Measurements from ENCODE around the gene NCAPG. TPM values are rescaled to one million over a fixed set of nuclear protein-coding genes. Genes with fewer than 3 reads are reported as not detected.

NCAPG gene
- total and polyA plus RNA-seq, 8 donors, result 3.0 to 47.7 (median 23.5) TPM

DNA sequence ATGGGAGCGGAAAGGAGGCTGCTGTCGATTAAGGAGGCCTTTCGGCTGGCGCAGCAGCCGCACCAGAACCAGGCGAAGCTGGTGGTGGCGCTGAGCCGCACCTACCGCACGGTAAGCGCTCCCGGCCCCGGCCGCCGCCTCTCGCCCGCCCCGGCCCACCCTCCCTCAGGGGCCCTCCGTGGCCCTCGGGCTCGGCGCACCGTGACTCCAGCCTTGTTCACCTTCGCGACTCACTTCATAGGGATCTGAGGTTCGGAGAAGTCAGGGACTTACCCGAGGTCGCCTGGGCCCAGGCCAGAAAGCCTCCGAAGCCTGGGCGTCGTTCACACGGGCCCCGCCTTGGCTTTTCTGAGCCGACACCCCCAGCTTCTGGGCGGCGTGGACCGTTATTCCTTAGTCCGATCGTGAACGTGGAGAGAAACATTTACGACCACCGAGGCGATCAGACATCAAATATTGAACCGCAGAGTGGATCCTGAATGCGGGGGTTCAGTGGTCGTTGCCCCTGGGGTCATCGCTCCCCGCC is 362 bp downstream of the NCAPG start:
- peak overlapping the region; percentile 77 to 86 for H3K4me3 ChIP-seq
- peak; percentile 44 for ATAC-seq
- intact Hi-C loops (cut with DNase I), result no loop called here
- H3K36me3 ChIP-seq, result no peaks in the 10 kb centered on the region
- H3K9me3 ChIP-seq, result no peaks in the 10 kb centered on the region
- H3K4me1 ChIP-seq, result peaks cover 18 to 57% of the 10 kb centered on the region in 2 donors
- DNase-seq, result peak in 2 of 4 donors; percentile 37 to 47
- H3K27me3 ChIP-seq, result no peaks in the 10 kb centered on the region
- TF ChIP-seq, protein P1, sequence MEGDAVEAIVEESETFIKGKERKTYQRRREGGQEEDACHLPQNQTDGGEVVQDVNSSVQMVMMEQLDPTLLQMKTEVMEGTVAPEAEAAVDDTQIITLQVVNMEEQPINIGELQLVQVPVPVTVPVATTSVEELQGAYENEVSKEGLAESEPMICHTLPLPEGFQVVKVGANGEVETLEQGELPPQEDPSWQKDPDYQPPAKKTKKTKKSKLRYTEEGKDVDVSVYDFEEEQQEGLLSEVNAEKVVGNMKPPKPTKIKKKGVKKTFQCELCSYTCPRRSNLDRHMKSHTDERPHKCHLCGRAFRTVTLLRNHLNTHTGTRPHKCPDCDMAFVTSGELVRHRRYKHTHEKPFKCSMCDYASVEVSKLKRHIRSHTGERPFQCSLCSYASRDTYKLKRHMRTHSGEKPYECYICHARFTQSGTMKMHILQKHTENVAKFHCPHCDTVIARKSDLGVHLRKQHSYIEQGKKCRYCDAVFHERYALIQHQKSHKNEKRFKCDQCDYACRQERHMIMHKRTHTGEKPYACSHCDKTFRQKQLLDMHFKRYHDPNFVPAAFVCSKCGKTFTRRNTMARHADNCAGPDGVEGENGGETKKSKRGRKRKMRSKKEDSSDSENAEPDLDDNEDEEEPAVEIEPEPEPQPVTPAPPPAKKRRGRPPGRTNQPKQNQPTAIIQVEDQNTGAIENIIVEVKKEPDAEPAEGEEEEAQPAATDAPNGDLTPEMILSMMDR (IDR thresholded peaks at IDR 0.05), result no peak
- H3K27ac ChIP-seq, result peak overlapping the region in 1 of 2 donors; percentile 91

GRCh38 chr4:17812125-17812524 is 1.3 kb downstream of the NCAPG start:
- TF ChIP-seq, protein P1 (IDR thresholded peaks at IDR 0.05), result no peak
- no peaks in the 10 kb centered on the region for H3K36me3 ChIP-seq
- H3K27me3 ChIP-seq, result no peaks in the 10 kb centered on the region
- no peak for ATAC-seq
- H3K27ac ChIP-seq, result no peak overlapping the region
- no peak overlapping the region for H3K4me3 ChIP-seq
- H3K4me1 ChIP-seq, result peaks cover 18 to 49% of the 10 kb centered on the region in 2 donors
- intact Hi-C loops (cut with DNase I), result no loop called here
- DNase-seq, result no peak
- no peaks in the 10 kb centered on the region for H3K9me3 ChIP-seq

DNA sequence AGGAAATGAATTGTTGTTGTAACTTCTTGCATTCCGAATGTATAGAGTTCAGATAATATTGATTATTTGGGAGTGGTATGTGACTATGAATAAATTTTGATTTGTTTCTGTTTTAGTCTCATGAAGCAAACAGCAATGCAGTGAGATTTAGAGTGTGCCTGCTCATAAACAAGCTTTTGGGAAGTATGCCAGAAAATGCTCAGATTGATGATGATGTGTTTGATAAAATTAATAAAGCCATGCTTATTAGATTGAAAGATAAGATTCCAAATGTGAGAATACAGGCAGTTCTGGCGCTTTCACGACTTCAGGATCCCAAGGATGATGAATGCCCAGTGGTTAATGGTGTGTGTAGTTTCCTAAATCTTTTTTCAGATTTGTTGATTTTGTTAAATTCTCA is 2.0 kb downstream of the NCAPG start:
- Histone ChIP-seq H3K27me3 (no peaks in the 10 kb centered on the region), H3K36me3 (no peaks in the 10 kb centered on the region), H3K4me3 (no peak overlapping the region), H3K9me3 (no peaks in the 10 kb centered on the region), H3K27ac (no peak overlapping the region), H3K4me1 (peaks cover 14 to 43% of the 10 kb centered on the region in 2 donors)
- DNase-seq (no peak), ATAC-seq (no peak)
- TF ChIP-seq, protein P1 (IDR thresholded peaks at IDR 0.05), result no peak
- intact Hi-C loops (cut with DNase I), result no loop called here

DNA sequence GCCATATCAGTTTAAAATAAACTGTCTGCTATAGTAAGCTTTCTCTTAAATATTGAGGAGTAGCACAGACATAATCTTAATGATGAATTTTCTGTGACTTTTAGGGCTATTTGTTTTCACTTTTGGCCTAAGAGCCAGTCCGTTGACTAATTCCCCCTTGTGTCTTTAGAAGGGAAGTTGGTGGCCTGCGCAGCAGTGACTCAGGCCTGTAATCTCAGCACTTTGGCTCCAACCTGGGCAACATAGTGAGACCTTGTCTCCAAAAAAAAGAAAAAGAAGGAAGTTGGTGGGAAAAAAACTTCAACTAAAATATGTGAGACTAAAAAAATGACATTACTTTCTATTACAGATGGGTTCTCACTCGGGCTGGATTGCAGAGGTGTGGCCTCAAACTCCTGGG is 3.4 kb downstream of the NCAPG start:
- peaks cover 5 to 30% of the 10 kb centered on the region in 2 donors for H3K4me1 ChIP-seq
- DNase-seq, result no peak
- H3K36me3 ChIP-seq, result no peaks in the 10 kb centered on the region
- TF ChIP-seq, protein P1 (IDR thresholded peaks at IDR 0.05), result no peak
- intact Hi-C loops (cut with DNase I), result no loop called here
- no peak overlapping the region for H3K27ac ChIP-seq
- no peak for ATAC-seq
- no peaks in the 10 kb centered on the region for H3K27me3 ChIP-seq
- H3K4me3 ChIP-seq, result no peak overlapping the region
- no peaks in the 10 kb centered on the region for H3K9me3 ChIP-seq

- Histone ChIP-seq H3K4me1 (peaks cover 0 to 20% of the 10 kb centered on the region in 2 donors), H3K36me3 (no peaks in the 10 kb centered on the region), H3K27ac (no peak overlapping the region), H3K9me3 (no peaks in the 10 kb centered on the region), H3K27me3 (no peaks in the 10 kb centered on the region), H3K4me3 (no peak overlapping the region)
- intact Hi-C loops (cut with DNase I), result no loop called here
- TF ChIP-seq, protein P1 (IDR thresholded peaks at IDR 0.05), result no peak
- DNase-seq (peak in 1 of 4 donors; percentile 58), ATAC-seq (no peak)
Observed at GRCh38 chr4:17816142-17816541, 5.4 kb downstream of the NCAPG start.
